ENCODE measurements around the gene TSPEAR. TPM values are rescaled to one million over a fixed set of nuclear protein-coding genes. Genes with fewer than 3 reads are reported as not detected.

Gene TSPEAR
- total RNA-seq, 2 experiments from 2014 or later = not detected

DNA sequence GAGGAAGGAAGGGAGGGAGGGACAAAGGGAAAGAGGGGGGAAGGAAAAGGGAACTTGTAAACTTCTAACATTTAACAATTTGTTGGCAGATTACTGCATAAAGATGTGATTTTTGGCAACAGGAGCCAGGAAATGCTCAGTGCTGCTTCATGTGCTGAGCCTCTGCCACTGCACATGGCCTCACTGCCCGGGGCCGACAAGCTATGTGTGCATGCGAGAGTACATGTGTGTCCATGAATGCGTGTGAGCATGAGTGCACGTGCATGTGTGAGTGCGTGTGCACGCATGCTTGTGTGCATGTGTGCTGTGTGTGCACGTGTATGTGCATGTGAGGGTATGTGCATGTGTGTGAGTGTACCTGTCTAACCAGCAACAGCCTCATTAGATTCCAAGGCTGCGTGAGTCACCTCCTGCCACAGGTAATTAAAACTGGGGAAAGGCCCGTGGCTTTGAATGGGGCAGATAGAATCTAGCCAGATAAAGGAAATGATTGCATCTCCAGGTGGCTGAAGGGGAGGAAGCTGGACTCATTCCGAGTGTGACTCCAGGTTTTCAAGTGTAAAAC is 41.4 kb upstream of the TSPEAR start:
- no peaks in the 10 kb centered on the region for H3K4me1 ChIP-seq (ENCODE audit: insufficient read depth, low read length)
- ChIA-PET CTCF (no interaction called here), POLR2A (no interaction called here)
- H3K4me3 ChIP-seq (ENCODE audit: low read length) = no peak overlapping the region
- TF ChIP-seq, protein P1, sequence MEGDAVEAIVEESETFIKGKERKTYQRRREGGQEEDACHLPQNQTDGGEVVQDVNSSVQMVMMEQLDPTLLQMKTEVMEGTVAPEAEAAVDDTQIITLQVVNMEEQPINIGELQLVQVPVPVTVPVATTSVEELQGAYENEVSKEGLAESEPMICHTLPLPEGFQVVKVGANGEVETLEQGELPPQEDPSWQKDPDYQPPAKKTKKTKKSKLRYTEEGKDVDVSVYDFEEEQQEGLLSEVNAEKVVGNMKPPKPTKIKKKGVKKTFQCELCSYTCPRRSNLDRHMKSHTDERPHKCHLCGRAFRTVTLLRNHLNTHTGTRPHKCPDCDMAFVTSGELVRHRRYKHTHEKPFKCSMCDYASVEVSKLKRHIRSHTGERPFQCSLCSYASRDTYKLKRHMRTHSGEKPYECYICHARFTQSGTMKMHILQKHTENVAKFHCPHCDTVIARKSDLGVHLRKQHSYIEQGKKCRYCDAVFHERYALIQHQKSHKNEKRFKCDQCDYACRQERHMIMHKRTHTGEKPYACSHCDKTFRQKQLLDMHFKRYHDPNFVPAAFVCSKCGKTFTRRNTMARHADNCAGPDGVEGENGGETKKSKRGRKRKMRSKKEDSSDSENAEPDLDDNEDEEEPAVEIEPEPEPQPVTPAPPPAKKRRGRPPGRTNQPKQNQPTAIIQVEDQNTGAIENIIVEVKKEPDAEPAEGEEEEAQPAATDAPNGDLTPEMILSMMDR (IDR thresholded peaks at IDR 0.05) = no peak
- ATAC-seq (ENCODE audit: poor library complexity) (no peak), DNase-seq (no peak)
- Mint-ChIP-seq H3K9me3 (peaks cover 3% of the 10 kb centered on the region), H3K36me3 (ENCODE audit: low read depth) (no peaks in the 10 kb centered on the region), H3K27ac (no peak overlapping the region), H3K4me1 (ENCODE audit: low read depth) (no peaks in the 10 kb centered on the region), H3K27me3 (peaks cover 7% of the 10 kb centered on the region), H3K4me3 (no peak overlapping the region)
- intact Hi-C loops (cut with DNase I, micrococcal nuclease) = no loop called here
- peaks cover 0 to 2% of the 10 kb centered on the region in 2 experiments for H3K9me3 ChIP-seq (ENCODE audit: control insufficient read depth in 1 of 2, insufficient read depth in 1 of 2, low read length in 2 of 2)
- H3K27ac ChIP-seq (ENCODE audit: low read depth in 1 of 2, low read length in 2 of 2) = no peak overlapping the region
- H3K27me3 ChIP-seq (ENCODE audit: control insufficient read depth in 1 of 2, insufficient read depth in 2 of 2, low read length in 2 of 2) = peaks cover 0 to 6% of the 10 kb centered on the region in 2 experiments
- H3K36me3 ChIP-seq (ENCODE audit: insufficient read depth, low read length) = no peaks in the 10 kb centered on the region

DNA sequence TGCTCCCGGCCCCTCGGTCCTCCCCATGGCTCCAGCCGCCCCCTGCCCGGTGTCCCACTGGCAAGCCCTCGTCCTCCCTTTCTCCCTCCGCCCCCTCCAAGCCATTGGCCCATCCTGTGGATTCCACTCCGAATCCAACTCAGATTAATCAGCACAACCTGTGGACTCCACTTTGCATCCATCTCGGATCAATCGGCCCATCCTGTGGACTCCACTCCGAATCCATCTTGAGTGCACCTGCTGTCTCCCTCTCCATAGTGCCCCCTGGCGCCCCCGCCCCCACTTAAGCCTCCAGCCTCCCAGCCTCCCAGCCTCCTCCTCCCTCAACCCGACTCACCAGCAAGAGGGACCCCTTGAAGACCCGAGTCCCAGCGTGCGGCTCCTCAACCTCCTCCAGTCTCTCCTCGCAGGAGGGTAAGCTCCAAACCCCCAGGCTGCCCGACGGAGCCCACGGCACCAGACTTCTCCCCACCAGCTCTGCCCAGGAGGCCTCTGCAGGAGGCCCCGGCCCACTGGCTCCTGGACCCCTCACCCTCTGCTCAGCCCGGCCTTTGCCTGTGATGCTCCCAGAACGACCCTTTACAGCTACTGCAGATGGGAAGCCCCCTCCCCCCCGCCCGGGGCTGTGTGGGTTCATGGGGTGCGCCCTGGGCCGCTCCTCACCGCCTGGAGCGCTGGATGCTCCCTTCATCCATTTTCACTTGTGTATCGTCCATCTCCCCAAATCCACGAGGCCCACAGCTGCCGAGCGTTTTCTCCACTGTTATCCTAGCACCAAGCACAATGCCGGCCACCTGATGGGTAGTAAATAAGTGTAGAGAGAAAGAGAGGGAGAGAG is 40.6 kb upstream of the TSPEAR start:
- peaks cover 3% of the 10 kb centered on the region for H3K9me3 Mint-ChIP-seq
- TF ChIP-seq, protein P1 (IDR thresholded peaks at IDR 0.05) = no peak
- Histone ChIP-seq H3K27ac (ENCODE audit: low read depth in 1 of 2, low read length in 2 of 2) (no peak overlapping the region), H3K4me3 (ENCODE audit: low read length) (no peak overlapping the region), H3K36me3 (ENCODE audit: insufficient read depth, low read length) (no peaks in the 10 kb centered on the region), H3K9me3 (ENCODE audit: control insufficient read depth in 1 of 2, insufficient read depth in 1 of 2, low read length in 2 of 2) (no peaks in the 10 kb centered on the region), H3K27me3 (ENCODE audit: control insufficient read depth in 1 of 2, insufficient read depth in 2 of 2, low read length in 2 of 2) (peaks cover 0 to 6% of the 10 kb centered on the region in 2 experiments), H3K4me1 (ENCODE audit: insufficient read depth, low read length) (no peaks in the 10 kb centered on the region)
- intact Hi-C loops (cut with DNase I, micrococcal nuclease) = no loop called here
- no peaks in the 10 kb centered on the region for H3K36me3 Mint-ChIP-seq (ENCODE audit: low read depth)
- DNase-seq (no peak), ATAC-seq (ENCODE audit: poor library complexity) (no peak)
- ChIA-PET CTCF (no interaction called here), POLR2A (no interaction called here)
- no peak overlapping the region for H3K27ac Mint-ChIP-seq
- no peak overlapping the region for H3K4me3 Mint-ChIP-seq
- no peaks in the 10 kb centered on the region for H3K4me1 Mint-ChIP-seq (ENCODE audit: low read depth)
- peaks cover 7% of the 10 kb centered on the region for H3K27me3 Mint-ChIP-seq

DNA sequence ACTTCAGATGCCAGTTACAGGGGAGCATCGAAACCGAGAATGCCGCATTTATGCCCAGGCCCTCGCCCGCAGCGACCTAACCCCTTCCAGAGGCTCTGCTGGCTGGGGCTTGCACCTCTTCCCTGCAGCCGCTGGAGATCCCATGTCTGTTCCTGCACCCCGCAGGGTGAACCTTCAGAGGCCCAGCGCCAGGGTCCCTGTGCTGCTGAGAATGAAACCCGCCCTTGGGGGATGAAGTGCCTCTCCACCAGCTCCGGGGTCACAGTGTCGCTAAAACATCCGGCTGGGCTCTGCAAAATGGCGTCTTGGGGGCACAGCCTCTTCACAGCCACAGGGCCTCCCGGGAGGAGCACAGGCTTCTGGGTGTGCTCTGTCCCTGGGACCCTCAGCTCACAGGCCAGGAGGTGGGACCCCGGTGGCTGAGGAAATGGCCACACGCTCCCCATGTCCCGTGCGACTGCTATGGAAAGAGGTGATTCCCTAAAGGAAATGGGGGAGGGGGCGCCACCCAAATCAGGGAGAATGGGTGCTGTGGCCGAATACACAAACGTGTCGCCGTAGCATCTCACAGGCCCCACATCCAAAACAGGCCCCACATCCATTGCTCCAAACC is 39.9 kb upstream of the TSPEAR start:
- ATAC-seq (ENCODE audit: poor library complexity) (no peak), DNase-seq (no peak)
- CTCF ChIA-PET = no interaction called here
- Mint-ChIP-seq H3K4me3 (no peak overlapping the region), H3K9me3 (peaks cover 3% of the 10 kb centered on the region), H3K36me3 (ENCODE audit: low read depth) (no peaks in the 10 kb centered on the region), H3K4me1 (ENCODE audit: low read depth) (no peaks in the 10 kb centered on the region), H3K27me3 (peaks cover 7% of the 10 kb centered on the region), H3K27ac (no peak overlapping the region)
- no peaks in the 10 kb centered on the region for H3K4me1 ChIP-seq (ENCODE audit: insufficient read depth, low read length)
- H3K9me3 ChIP-seq (ENCODE audit: control insufficient read depth in 1 of 2, insufficient read depth in 1 of 2, low read length in 2 of 2) = no peaks in the 10 kb centered on the region
- H3K36me3 ChIP-seq (ENCODE audit: insufficient read depth, low read length) = no peaks in the 10 kb centered on the region
- no peak overlapping the region for H3K4me3 ChIP-seq (ENCODE audit: low read length)
- H3K27me3 ChIP-seq (ENCODE audit: control insufficient read depth in 1 of 2, insufficient read depth in 2 of 2, low read length in 2 of 2) = peaks cover 0 to 6% of the 10 kb centered on the region in 2 experiments
- POLR2A ChIA-PET = no interaction called here
- intact Hi-C loops (cut with DNase I, micrococcal nuclease) = no loop called here
- TF ChIP-seq, protein P1 (IDR thresholded peaks at IDR 0.05) = no peak
- H3K27ac ChIP-seq (ENCODE audit: low read depth in 1 of 2, low read length in 2 of 2) = no peak overlapping the region
